Upper lobe of left lung (tissue), 4 donors: ENCODE results near the gene MYOF.

ENCODE experiments used
- POLR2A ChIP-seq, 4 donors: fragments of 450-650 bp; IDR thresholded peaks; one replicate each; pipeline ENCODE4 v1.5.1; 2016 to 2017; ENCODE audit warnings: antibody characterized with exemption in 4 of 4, mild to moderate bottlenecking in 2 of 4
- POLR2AphosphoS5 ChIP-seq, 2 donors: sonication (generic); formaldehyde crosslinking; IDR thresholded peaks; one replicate each; pipeline ENCODE4 v1.5.1; 2017; ENCODE audit warnings: antibody characterized with exemption in 2 of 2
- TF ChIP-seq, protein P1 (sequence below), 6 experiments: fragments of 450-650 bp in 4 of 6; fragments of 200-600 bp in 2 of 6; sonication (generic) in 2 of 6; IDR thresholded peaks; one replicate each; pipeline ENCODE4 v1.5.1; 2016 to 2019; ENCODE audit warnings: antibody characterized with exemption in 6 of 6

DNA sequence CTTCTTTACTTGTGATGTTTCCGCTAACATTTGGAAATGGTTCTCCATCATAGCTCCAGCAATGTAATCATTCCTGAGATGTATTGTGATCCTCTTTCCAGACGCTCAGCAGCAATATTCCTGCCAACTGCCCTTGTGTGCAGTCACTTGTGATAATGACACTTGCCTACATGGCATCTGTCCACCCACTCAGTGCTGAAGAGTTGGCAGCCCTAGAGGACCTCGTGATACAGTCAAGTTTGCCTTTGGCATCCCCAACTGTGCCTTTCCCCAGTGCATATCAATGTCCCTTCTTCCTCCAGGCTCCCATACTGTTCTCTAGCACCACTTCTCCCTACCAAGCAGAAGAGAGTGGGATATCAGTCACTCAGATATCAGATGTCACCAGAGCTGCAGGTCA lies 64.9 kb downstream of the MYOF start:
- TF ChIP-seq, protein P1, sequence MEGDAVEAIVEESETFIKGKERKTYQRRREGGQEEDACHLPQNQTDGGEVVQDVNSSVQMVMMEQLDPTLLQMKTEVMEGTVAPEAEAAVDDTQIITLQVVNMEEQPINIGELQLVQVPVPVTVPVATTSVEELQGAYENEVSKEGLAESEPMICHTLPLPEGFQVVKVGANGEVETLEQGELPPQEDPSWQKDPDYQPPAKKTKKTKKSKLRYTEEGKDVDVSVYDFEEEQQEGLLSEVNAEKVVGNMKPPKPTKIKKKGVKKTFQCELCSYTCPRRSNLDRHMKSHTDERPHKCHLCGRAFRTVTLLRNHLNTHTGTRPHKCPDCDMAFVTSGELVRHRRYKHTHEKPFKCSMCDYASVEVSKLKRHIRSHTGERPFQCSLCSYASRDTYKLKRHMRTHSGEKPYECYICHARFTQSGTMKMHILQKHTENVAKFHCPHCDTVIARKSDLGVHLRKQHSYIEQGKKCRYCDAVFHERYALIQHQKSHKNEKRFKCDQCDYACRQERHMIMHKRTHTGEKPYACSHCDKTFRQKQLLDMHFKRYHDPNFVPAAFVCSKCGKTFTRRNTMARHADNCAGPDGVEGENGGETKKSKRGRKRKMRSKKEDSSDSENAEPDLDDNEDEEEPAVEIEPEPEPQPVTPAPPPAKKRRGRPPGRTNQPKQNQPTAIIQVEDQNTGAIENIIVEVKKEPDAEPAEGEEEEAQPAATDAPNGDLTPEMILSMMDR (IDR thresholded peaks at IDR 0.05), result no peak
- TF ChIP-seq POLR2A (IDR thresholded peaks at IDR 0.05) (no peak), POLR2AphosphoS5 (IDR thresholded peaks at IDR 0.05) (no peak)
